ENCODE results near the gene APOA4. TPM values are rescaled to one million over a fixed set of nuclear protein-coding genes. Genes with fewer than 3 reads are reported as not detected.

Gene APOA4
- 100 to 1,000 TPM in 1 of 5 donors, not detected in 4; 278 TPM for total RNA-seq
- under 1 TPM; 0.08 to 0.46 (median 0.44) TPM for polyA plus RNA-seq
- long read RNA-seq, donor 1, transcript APOA4-201 (3 exons, 1,473 nt) = major isoform, 5 of 5 reads
- long read RNA-seq, donor 1, partial matches to known transcripts = 0 of 5 reads
- long read RNA-seq, donor 1, other reads (novel, unspliced or antisense) = 0 of 5 reads
- long read RNA-seq, donor 2, transcript APOA4-201 (3 exons, 1,473 nt) = major isoform, 119 of 127 reads
- long read RNA-seq, donor 2, partial matches to known transcripts = 8 of 127 reads
- long read RNA-seq, donor 2, other reads (novel, unspliced or antisense) = 0 of 127 reads
- long read RNA-seq, donor 3 = 0 reads
- long read RNA-seq, donor 4, partial matches to known transcripts = 0 of 4 reads
- long read RNA-seq, donor 4, other reads (novel, unspliced or antisense) = 0 of 4 reads
- long read RNA-seq, donor 5 = 0 reads
- long read RNA-seq, donor 6, transcript APOA4-201 (3 exons, 1,473 nt) = major isoform, 6 of 6 reads
- long read RNA-seq, donor 6, partial matches to known transcripts = 0 of 6 reads
- long read RNA-seq, donor 6, other reads (novel, unspliced or antisense) = 0 of 6 reads
- long read RNA-seq, donor 7, transcript APOA4-201 (3 exons, 1,473 nt) = major isoform, 5 of 5 reads
- long read RNA-seq, donor 7, partial matches to known transcripts = 0 of 5 reads
- long read RNA-seq, donor 7, other reads (novel, unspliced or antisense) = 0 of 5 reads
- long read RNA-seq, donor 8, partial matches to known transcripts = 0 of 3 reads
- long read RNA-seq, donor 8, other reads (novel, unspliced or antisense) = 0 of 3 reads
- long read RNA-seq, donor 9, partial matches to known transcripts = 0 of 1 reads
- long read RNA-seq, donor 9, other reads (novel, unspliced or antisense) = 0 of 1 reads
- long read RNA-seq, donor 10, transcript APOA4-201 (3 exons, 1,473 nt) = major isoform, 154 of 181 reads
- long read RNA-seq, donor 10, partial matches to known transcripts = 27 of 181 reads
- long read RNA-seq, donor 10, other reads (novel, unspliced or antisense) = 0 of 181 reads

DNA sequence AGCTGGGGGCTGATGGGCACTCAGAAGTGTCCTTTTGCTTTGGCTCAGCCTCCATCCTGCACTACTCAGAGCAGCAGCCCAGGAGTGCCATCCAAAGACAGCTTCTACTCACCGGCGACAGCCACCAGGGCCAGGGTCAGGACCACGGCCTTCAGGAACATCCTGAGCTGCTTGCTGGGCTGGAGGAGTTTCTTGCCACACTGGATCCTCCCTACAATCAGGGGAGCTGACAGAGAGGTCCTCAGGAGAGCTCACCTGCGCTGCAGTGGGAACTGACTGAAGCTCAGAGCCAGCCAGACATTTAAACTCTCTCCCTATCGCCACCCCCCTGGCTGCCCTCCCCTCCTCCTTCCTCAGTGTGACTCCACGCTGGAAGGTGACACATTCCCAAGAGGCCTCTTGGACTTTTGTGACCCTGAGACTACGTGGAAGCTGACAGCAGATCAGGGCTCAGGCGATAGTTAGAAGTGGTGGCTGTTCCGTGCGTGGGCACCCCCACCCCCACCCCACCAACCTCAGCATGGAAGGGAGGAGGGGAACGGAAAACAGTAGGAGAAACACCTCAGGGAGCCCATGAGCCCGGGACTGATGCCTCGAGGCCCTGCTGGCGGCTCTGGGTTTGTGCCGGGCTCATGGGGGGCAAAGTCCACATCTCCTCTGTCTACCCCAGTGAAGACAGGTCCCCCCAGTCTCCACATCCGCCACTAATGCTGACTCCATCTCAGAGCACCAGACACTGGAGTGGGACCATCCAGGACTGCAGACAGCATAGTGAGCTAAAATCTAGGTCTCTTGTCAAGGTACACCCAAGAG lies at the start of gene APOA4:
Gene APOA4 (minus strand): TSS at position 274 of the 813 bp plus-strand sequence. CDS start 113 bp downstream, at position 161.
- WGBS, 5 donors = 73 to 79% (median 76%) methylated on average over 13 to 16 of the region's 16 CpGs
- H3K4me1 ChIP-seq = no peaks in the 10 kb centered on the region
- H3K9me3 ChIP-seq = no peaks in the 10 kb centered on the region
- no peak within 1 kb of the TSS for H3K4me3 ChIP-seq
- no peak within 1 kb of the TSS for H3K27ac ChIP-seq
- H3K27me3 ChIP-seq = no peaks in the 10 kb centered on the region
- DNase-seq = no peak
- intact Hi-C loops (cut with DNase I; ENCODE audit: low total_unique reads) = no loop called here
- no peaks in the 10 kb centered on the region for H3K36me3 ChIP-seq
- TF ChIP-seq POLR2A (IDR thresholded peaks at IDR 0.05) = no peak
- no peak for TF ChIP-seq EP300 (IDR thresholded peaks at IDR 0.05)
- no peak for TF ChIP-seq POLR2AphosphoS5 (IDR thresholded peaks at IDR 0.05)
- TF ChIP-seq, protein P1, sequence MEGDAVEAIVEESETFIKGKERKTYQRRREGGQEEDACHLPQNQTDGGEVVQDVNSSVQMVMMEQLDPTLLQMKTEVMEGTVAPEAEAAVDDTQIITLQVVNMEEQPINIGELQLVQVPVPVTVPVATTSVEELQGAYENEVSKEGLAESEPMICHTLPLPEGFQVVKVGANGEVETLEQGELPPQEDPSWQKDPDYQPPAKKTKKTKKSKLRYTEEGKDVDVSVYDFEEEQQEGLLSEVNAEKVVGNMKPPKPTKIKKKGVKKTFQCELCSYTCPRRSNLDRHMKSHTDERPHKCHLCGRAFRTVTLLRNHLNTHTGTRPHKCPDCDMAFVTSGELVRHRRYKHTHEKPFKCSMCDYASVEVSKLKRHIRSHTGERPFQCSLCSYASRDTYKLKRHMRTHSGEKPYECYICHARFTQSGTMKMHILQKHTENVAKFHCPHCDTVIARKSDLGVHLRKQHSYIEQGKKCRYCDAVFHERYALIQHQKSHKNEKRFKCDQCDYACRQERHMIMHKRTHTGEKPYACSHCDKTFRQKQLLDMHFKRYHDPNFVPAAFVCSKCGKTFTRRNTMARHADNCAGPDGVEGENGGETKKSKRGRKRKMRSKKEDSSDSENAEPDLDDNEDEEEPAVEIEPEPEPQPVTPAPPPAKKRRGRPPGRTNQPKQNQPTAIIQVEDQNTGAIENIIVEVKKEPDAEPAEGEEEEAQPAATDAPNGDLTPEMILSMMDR (IDR thresholded peaks at IDR 0.05) = no peak

DNA sequence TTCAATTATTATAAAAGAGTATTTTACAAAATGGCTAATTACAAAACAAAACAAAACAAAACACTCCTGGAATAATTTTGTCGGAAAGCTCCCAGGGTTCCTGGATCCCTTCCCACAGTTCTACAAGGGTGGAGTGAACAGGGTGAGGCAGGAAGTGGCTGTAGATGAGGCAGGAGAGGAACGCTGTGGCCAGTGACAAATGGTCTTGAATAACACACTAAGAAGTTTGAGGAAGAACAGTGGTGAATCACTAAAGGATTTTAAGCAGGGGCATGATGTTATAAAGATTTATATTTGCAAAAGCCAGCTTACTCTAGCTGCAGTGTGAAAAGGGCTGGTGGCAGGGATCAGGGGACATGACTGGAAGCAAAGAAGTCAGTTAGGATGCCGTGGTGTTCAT lies 48.1 kb upstream of the APOA4 start:
- intact Hi-C loops (cut with DNase I; ENCODE audit: low total_unique reads) = no loop called here

DNA sequence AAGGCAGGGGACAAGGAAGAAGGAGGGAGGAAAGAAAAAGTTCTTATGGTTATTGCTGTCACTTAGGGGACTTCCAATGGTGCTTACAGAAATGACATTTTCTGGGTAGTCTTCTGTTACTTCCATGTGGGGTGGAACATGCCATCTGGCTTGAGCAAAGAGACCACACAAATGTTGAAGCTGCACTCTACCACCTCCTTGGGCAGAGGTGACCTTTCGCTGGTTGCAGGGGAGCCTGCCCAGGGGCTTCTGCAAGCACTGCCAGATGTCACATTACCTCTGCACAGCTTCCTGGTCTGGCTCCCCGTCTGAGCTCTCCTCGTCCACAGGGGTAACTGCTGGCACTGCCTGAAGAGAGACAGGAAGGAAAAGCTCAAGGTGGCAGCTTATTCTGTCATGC lies 47.0 kb upstream of the APOA4 start:
- Histone ChIP-seq H3K9me3 (no peaks in the 10 kb centered on the region), H3K36me3 (peaks cover 44 to 100% (median 99%) of the 10 kb centered on the region in 4 donors), H3K4me1 (peaks cover 0 to 9% (median 0%) of the 10 kb centered on the region in 4 donors), H3K27ac (no peak overlapping the region), H3K27me3 (no peaks in the 10 kb centered on the region), H3K4me3 (no peak overlapping the region)
- intact Hi-C loops (cut with DNase I; ENCODE audit: low total_unique reads) = no loop called here
- no peak for DNase-seq
- TF ChIP-seq EP300 (IDR thresholded peaks at IDR 0.05) = no peak
- TF ChIP-seq, protein P1 (IDR thresholded peaks at IDR 0.05) = no peak
- no peak for TF ChIP-seq POLR2A (IDR thresholded peaks at IDR 0.05)
- no peak for TF ChIP-seq POLR2AphosphoS5 (IDR thresholded peaks at IDR 0.05)
- 44 to 86% (median 80%) methylated on average over 3 of the region's 3 CpGs for whole genome bisulfite sequencing, 5 donors

More for the DNA sequence above, 48.1 kb upstream of the APOA4 start:
- H3K36me3 ChIP-seq = peaks cover 48 to 100% (median 99%) of the 10 kb centered on the region in 4 donors
- H3K9me3 ChIP-seq = no peaks in the 10 kb centered on the region
- H3K4me3 ChIP-seq = no peak overlapping the region
- no peaks in the 10 kb centered on the region for H3K27me3 ChIP-seq
- no peak for DNase-seq
- no peak overlapping the region for H3K27ac ChIP-seq
- WGBS, 5 donors = 47 to 71% (median 63%) methylated on average over 3 of the region's 3 CpGs
- no peak for TF ChIP-seq POLR2AphosphoS5 (IDR thresholded peaks at IDR 0.05)
- TF ChIP-seq, protein P1 (IDR thresholded peaks at IDR 0.05) = no peak
- TF ChIP-seq POLR2A (IDR thresholded peaks at IDR 0.05) = no peak
- TF ChIP-seq EP300 (IDR thresholded peaks at IDR 0.05) = no peak
- peaks cover 0 to 9% (median 0%) of the 10 kb centered on the region in 4 donors for H3K4me1 ChIP-seq
